ENCODE measurements around the gene SPATA20.
A peak's percentile ranks its signal among the peaks of the same experiment; 100 is the strongest.

SPATA20 gene

DNA sequence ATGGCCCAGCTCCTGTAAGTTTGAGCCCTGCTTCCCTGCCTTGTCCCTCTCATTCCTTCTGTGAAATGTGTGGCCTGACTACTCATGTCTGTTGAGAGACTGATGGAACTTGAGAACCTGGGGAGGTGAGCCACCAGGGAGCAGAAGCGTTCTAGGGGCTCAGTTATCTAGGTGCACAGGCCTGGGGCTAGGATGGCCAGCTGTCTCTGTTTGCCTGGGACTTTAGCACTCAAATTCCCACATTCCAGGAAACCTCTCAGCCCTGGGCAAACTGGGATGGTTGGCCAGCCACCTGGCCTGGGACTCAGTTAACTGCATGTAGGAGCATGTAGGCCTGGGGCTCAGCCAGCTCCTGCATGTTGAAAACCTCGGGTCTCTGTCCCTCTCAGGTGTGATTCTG, 23.8 kb upstream of the SPATA20 start:
- DNase-seq (ENCODE audit: low read depth): no peak
- Histone ChIP-seq H3K4me3 (ENCODE audit: low read length) (no peak overlapping the region), H3K9ac (ENCODE audit: low read length) (no peak overlapping the region), H3K36me3 (ENCODE audit: control insufficient read depth, insufficient read depth, low read length, severe bottlenecking) (no peaks in the 10 kb centered on the region), H3K4me1 (ENCODE audit: control insufficient read depth, insufficient read depth, low read length) (no peaks in the 10 kb centered on the region), H3K27me3 (replicated peaks; ENCODE audit: control insufficient read depth, insufficient read depth, low read length) (peaks cover 7% of the 10 kb centered on the region), H3K9me3 (ENCODE audit: control insufficient read depth, low read length) (no peaks in the 10 kb centered on the region)

DNA sequence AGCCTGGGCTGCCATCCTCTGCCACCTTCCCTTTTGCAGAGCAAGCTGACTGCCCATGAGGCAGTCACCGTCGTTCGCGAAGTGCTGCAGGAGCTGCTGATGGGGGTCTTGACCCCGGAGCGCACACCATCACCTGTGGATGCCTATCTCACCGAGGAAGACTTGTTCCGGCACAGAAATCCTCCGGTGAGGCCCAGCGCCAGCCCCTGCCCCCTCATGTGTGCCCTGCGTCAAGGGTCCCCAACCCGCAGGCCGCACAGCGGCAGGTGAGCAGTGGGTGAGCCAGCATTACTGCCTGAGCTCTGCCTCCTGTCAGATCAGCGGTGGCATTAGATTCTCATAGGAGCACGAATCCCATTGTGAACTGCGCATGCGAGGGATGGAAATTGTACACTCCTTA, 22.1 kb upstream of the SPATA20 start:
- no peak for DNase-seq (ENCODE audit: low read depth)
- Histone ChIP-seq H3K4me1 (ENCODE audit: control insufficient read depth, insufficient read depth, low read length) (no peaks in the 10 kb centered on the region), H3K27me3 (replicated peaks; ENCODE audit: control insufficient read depth, insufficient read depth, low read length) (peaks cover 17% of the 10 kb centered on the region), H3K36me3 (ENCODE audit: control insufficient read depth, insufficient read depth, low read length, severe bottlenecking) (no peaks in the 10 kb centered on the region), H3K9ac (ENCODE audit: low read length) (no peak overlapping the region), H3K9me3 (ENCODE audit: control insufficient read depth, low read length) (no peaks in the 10 kb centered on the region), H3K4me3 (ENCODE audit: low read length) (no peak overlapping the region)

DNA sequence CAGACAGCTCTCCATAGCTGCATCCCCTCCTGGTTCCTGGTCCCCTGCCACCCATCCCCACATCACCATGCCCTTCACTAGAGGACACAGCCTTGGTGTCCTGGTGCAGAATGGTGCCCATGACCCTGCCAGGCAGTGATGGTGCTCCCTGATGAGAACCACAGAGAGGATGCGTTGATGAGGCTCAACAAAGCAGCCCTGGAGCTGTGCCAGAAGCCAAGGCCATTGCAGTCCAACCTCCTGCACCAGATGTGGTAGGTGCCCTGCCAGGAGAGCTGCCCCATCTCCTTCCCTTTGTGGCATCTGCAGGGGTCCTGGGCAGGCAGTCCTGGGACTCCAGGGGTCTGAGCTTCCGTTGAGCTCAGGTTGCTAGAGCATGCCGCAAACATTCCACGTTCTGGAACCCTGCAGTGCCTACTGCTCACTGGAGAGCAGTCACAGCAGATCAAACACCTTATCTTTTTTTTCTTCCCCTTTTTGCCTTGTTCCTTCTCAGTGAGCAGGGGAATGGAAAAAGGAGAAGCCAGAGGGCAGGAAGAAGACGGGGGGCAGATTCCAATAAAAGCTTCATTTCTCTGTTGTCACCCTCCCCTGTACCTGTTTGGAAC, 19.7 kb upstream of the SPATA20 start:
- no peaks in the 10 kb centered on the region for H3K36me3 ChIP-seq (ENCODE audit: control insufficient read depth, insufficient read depth, low read length, severe bottlenecking)
- peaks cover 30% of the 10 kb centered on the region for H3K27me3 ChIP-seq (replicated peaks; ENCODE audit: control insufficient read depth, insufficient read depth, low read length)
- H3K9me3 ChIP-seq (ENCODE audit: control insufficient read depth, low read length): no peaks in the 10 kb centered on the region
- H3K4me3 ChIP-seq (ENCODE audit: low read length): no peak overlapping the region
- peaks cover 12% of the 10 kb centered on the region for H3K4me1 ChIP-seq (ENCODE audit: control insufficient read depth, insufficient read depth, low read length)
- no peak overlapping the region for H3K9ac ChIP-seq (ENCODE audit: low read length)
- no peak for DNase-seq (ENCODE audit: low read depth)

DNA sequence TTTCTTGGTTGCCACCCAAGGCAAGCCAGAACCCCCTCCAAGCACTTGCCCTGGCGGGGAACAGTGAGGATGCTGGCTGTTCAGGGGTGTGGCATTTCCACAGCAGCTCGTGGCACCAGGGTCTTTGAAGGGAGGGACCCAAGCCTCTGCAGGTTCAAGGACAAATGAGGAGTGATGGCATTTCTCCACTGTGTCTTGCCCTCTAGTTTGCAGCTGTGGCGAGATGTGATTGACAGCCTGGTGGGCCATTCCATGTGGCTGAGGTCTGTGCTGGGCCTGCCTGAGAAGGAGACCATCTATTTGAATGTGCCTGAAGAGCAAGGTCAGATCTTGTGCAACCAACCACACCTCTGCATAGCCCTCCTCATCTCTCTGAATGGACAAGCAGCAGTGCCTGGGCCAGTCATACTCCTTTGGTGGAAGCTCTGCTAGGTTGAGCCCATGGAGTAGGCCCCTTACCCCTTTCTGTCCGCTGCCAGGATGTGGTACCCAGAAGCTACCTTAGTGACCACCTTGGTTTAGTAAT, 19.0 kb upstream of the SPATA20 start:
- Histone ChIP-seq H3K27me3 (replicated peaks; ENCODE audit: control insufficient read depth, insufficient read depth, low read length) (peaks cover 37% of the 10 kb centered on the region), H3K9me3 (ENCODE audit: control insufficient read depth, low read length) (no peaks in the 10 kb centered on the region), H3K4me3 (ENCODE audit: low read length) (no peak overlapping the region), H3K4me1 (ENCODE audit: control insufficient read depth, insufficient read depth, low read length) (peaks cover 12% of the 10 kb centered on the region), H3K9ac (ENCODE audit: low read length) (no peak overlapping the region), H3K36me3 (ENCODE audit: control insufficient read depth, insufficient read depth, low read length, severe bottlenecking) (no peaks in the 10 kb centered on the region)
- no peak for DNase-seq (ENCODE audit: low read depth)

DNA sequence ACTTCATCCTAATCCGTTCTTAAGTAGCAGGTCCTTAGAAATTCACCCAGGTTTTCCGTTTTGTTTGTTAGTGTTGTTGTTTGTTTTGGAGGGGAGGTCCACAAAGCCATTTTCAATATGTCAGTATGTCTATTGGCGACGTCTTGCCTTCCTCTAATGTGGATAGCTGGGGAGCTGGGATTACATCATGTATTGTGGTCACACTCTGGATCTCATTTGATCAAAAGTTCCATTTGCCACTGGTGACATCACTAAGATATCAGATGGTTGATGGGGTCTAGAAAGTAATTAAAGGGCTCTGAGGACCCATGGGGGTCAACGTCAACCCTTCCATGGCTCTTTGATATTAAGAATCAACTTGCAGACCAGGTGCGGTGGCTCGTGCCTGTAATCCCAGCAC, 17.1 kb upstream of the SPATA20 start:
- H3K9ac ChIP-seq (ENCODE audit: low read length): no peak overlapping the region
- H3K36me3 ChIP-seq (ENCODE audit: control insufficient read depth, insufficient read depth, low read length, severe bottlenecking): no peaks in the 10 kb centered on the region
- H3K4me1 ChIP-seq (ENCODE audit: control insufficient read depth, insufficient read depth, low read length): peaks cover 19% of the 10 kb centered on the region
- no peak overlapping the region for H3K4me3 ChIP-seq (ENCODE audit: low read length)
- peaks cover 43% of the 10 kb centered on the region for H3K27me3 ChIP-seq (replicated peaks; ENCODE audit: control insufficient read depth, insufficient read depth, low read length)
- H3K9me3 ChIP-seq (ENCODE audit: control insufficient read depth, low read length): no peaks in the 10 kb centered on the region
- no peak for DNase-seq (ENCODE audit: low read depth)

DNA sequence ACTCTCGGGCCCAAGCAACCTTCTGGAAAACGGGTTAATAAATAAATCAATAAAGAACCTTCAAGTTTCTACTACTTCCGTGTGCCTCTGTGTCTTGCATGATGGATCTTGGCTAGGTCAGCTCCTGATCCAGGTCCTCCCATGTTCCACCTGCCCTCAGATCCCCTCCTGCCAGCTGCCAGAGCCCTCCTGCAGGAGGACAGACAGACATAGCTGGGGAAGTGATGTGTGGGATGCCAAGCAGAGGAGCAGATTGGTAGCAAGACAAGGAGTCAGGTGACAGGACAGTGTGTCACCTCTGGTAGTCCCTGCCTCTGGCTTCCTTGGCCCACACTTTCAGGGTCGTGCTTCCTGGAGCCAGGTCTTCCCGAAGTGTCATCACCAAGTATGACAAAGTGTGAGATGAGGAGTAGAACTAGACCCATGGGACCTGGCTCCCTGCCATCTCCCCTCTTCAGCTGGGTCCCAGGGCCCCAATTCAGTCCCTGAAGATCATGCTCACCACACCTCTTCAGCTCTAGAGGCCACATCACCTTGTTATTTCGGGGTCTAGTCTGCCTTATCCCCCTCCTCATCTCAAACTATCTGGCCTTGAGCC, 15.4 kb upstream of the SPATA20 start:
- no peak overlapping the region for H3K4me3 ChIP-seq (ENCODE audit: low read length)
- DNase-seq (ENCODE audit: low read depth): no peak
- H3K9ac ChIP-seq (ENCODE audit: low read length): no peak overlapping the region
- peaks cover 19% of the 10 kb centered on the region for H3K4me1 ChIP-seq (ENCODE audit: control insufficient read depth, insufficient read depth, low read length)
- no peaks in the 10 kb centered on the region for H3K36me3 ChIP-seq (ENCODE audit: control insufficient read depth, insufficient read depth, low read length, severe bottlenecking)
- peaks cover 42% of the 10 kb centered on the region for H3K27me3 ChIP-seq (replicated peaks; ENCODE audit: control insufficient read depth, insufficient read depth, low read length)
- no peaks in the 10 kb centered on the region for H3K9me3 ChIP-seq (ENCODE audit: control insufficient read depth, low read length)

DNA sequence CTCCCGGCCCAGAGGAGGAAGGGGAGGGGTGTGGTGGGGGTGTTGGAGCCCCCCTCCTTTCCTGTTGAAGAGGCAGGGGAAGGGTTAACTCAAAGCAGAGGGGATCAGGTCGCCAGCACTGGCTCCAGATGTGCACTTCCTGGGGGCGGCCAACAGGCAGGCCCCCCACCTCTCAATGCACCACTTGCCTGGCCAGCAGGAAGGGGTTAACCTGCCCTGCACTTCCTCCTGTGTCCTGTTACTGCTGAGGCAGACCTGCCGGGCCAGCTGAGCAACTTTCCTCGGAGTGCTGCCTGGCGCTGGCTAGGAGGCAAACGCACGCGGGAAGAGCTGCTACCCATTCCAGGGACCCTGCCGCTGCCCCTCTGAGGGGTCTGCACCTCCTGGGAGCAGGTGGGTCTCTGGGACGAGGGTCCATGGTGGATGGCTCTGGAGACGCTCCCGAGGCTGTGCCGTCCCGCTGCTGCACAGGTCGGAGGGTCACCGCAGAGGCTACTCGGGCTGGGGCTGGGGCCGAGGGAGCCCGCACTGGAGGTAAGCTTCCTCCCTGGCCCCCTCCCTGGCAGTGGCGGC, 14.4 kb upstream of the SPATA20 start, which contains the start of gene EPN3:
Gene EPN3, plus strand, starts transcription at position 284 of the 573 bp plus-strand sequence. CDS start 3,822 bp downstream, outside the sequence.
- no peak for DNase-seq (ENCODE audit: low read depth)
- Histone ChIP-seq H3K4me3 (ENCODE audit: low read length) (peak within 1 kb of the TSS; percentile 15), H3K9me3 (ENCODE audit: control insufficient read depth, low read length) (no peaks in the 10 kb centered on the region), H3K4me1 (ENCODE audit: control insufficient read depth, insufficient read depth, low read length) (peaks cover 19% of the 10 kb centered on the region), H3K36me3 (ENCODE audit: control insufficient read depth, insufficient read depth, low read length, severe bottlenecking) (no peaks in the 10 kb centered on the region), H3K27me3 (replicated peaks; ENCODE audit: control insufficient read depth, insufficient read depth, low read length) (peaks cover 41% of the 10 kb centered on the region), H3K9ac (ENCODE audit: low read length) (no peak within 1 kb of the TSS)

DNA sequence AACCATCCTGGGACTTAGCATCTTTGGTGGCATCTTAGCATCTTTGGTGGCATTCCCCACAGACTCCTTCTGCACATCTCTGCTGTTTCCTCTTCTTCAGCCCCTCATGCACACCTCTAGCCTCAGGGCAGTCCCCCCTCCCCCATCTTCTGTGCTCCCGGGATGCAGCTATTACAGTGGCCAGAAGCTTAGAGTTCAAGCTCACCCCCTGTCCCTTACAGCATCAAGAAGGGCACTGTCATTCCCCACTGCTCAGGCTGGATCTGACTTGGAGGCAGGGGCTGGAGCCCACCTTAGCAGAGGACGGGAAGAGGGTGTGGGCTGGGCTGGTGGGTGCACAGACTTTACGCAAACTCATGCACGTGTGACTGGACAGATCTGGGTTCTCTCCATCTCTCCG, 13.8 kb upstream of the SPATA20 start:
- H3K4me1 ChIP-seq (ENCODE audit: control insufficient read depth, insufficient read depth, low read length): peaks cover 20% of the 10 kb centered on the region
- H3K9ac ChIP-seq (ENCODE audit: low read length): no peak overlapping the region
- H3K9me3 ChIP-seq (ENCODE audit: control insufficient read depth, low read length): no peaks in the 10 kb centered on the region
- no peak for DNase-seq (ENCODE audit: low read depth)
- peaks cover 39% of the 10 kb centered on the region for H3K27me3 ChIP-seq (replicated peaks; ENCODE audit: control insufficient read depth, insufficient read depth, low read length)
- no peaks in the 10 kb centered on the region for H3K36me3 ChIP-seq (ENCODE audit: control insufficient read depth, insufficient read depth, low read length, severe bottlenecking)
- peak overlapping the region; percentile 15 for H3K4me3 ChIP-seq (ENCODE audit: low read length)

DNA sequence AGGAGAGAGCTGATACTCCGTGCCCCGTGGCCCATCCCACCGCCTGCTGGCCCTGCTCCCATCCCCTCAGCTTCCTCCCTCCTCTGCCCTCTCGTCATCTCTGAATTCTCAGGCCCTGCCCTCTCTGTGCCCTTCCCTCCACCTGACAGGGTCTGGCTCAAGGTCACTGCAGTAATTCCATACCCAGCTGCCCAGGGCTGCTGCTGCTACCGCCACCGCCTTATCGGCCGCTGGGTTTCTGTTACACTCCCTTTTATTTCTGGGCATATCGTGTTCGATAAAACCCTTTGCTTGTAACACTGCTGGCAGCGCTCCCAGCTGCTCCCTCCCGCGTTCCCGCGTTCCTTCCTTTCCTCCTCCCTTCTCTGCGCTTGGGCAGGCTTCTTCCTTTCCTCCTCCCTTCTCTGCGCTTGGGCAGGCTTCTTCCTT, 13.2 kb upstream of the SPATA20 start:
- peaks cover 39% of the 10 kb centered on the region for H3K27me3 ChIP-seq (replicated peaks; ENCODE audit: control insufficient read depth, insufficient read depth, low read length)
- H3K9ac ChIP-seq (ENCODE audit: low read length): no peak overlapping the region
- peaks cover 26% of the 10 kb centered on the region for H3K4me1 ChIP-seq (ENCODE audit: control insufficient read depth, insufficient read depth, low read length)
- H3K36me3 ChIP-seq (ENCODE audit: control insufficient read depth, insufficient read depth, low read length, severe bottlenecking): no peaks in the 10 kb centered on the region
- H3K9me3 ChIP-seq (ENCODE audit: control insufficient read depth, low read length): no peaks in the 10 kb centered on the region
- peak overlapping the region; percentile 15 for H3K4me3 ChIP-seq (ENCODE audit: low read length)
- DNase-seq (ENCODE audit: low read depth): peak; percentile 61

DNA sequence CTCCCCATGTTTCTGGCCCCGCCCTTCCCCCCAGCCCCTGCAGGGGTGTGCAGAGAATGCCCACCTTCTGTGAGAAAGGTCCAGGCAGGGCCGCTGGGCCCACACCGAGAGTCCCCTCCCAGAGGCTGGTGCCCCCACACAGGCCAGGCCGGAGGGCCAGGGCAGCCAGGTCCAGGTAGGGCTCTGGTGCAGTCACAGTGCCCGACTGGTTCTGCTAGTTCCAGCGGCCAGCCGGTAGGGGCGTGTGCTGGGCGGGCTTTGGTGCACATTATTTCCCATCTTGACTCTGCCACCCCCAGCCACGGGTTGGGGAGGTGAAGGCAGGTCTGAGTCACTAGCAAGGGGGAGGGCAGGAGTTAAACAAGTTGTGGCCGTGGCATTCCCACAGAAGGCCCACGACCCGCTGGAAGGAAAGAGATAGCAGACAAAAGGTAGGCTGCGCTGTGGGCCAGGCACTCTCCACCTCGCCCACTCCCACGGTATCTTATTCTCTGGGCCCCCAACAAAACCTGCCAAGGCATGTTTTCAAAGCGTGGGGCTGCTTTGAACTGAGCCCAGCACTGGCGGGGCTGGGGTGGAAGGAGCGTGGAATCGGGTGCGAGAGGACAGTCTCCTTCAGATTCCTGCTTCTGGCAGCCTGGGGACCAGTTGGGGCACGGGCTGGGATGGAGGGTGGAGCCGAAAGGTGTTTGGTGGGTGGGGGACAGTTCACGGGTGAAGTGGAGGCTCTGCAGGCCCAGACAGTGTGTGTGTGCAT, 12.6 kb upstream of the SPATA20 start:
- Histone ChIP-seq H3K36me3 (ENCODE audit: control insufficient read depth, insufficient read depth, low read length, severe bottlenecking) (no peaks in the 10 kb centered on the region), H3K4me1 (ENCODE audit: control insufficient read depth, insufficient read depth, low read length) (peaks cover 28% of the 10 kb centered on the region), H3K9ac (ENCODE audit: low read length) (no peak overlapping the region), H3K9me3 (ENCODE audit: control insufficient read depth, low read length) (no peaks in the 10 kb centered on the region), H3K27me3 (replicated peaks; ENCODE audit: control insufficient read depth, insufficient read depth, low read length) (peaks cover 33% of the 10 kb centered on the region), H3K4me3 (ENCODE audit: low read length) (no peak overlapping the region)
- DNase-seq (ENCODE audit: low read depth): no peak

DNA sequence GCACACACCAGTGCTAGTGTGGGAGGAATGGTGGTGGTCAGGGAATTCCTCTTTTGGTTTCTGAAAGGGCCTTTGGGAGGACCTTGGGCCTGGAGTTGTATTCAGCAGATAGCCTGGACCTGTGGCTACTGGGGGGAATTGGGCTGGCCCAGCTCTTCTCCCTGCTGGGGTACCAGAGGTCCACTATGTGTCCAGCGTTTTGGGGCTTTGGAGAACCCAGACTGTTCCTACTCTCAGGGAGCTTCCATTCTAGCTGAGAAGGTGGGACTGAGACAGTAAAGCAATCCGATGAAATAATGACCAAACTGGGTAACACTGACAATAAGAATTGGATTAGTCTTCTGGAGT, 12.0 kb upstream of the SPATA20 start:
- H3K27me3 ChIP-seq (replicated peaks; ENCODE audit: control insufficient read depth, insufficient read depth, low read length): peaks cover 28% of the 10 kb centered on the region
- H3K4me3 ChIP-seq (ENCODE audit: low read length): no peak overlapping the region
- H3K4me1 ChIP-seq (ENCODE audit: control insufficient read depth, insufficient read depth, low read length): peaks cover 28% of the 10 kb centered on the region
- no peaks in the 10 kb centered on the region for H3K36me3 ChIP-seq (ENCODE audit: control insufficient read depth, insufficient read depth, low read length, severe bottlenecking)
- H3K9me3 ChIP-seq (ENCODE audit: control insufficient read depth, low read length): no peaks in the 10 kb centered on the region
- H3K9ac ChIP-seq (ENCODE audit: low read length): no peak overlapping the region
- DNase-seq (ENCODE audit: low read depth): no peak
